ENCODE data around the gene HOXD8.

HOXD8 gene

DNA sequence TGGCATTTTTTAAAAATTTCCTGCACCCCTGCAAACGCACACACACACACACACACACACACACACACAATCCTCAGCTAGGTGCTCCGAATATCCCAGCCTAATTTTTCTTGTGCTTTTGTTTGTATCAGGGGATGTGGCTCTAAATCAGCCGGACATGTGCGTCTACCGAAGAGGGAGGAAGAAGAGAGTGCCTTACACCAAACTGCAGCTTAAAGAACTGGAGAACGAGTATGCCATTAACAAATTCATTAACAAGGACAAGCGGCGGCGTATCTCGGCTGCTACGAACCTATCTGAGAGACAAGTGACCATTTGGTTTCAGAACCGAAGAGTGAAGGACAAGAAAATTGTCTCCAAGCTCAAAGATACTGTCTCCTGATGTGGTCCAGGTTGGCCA, 35.2 kb upstream of the HOXD8 start:
- in situ Hi-C loops (cut with MboI; ENCODE audit: low pct_unique_long_range_greater_than_20kb, low sequenced_read_pairs, unreplicated experiment), result loop anchor here (25.0 kb wide), 2 partner anchors 407 to 1757 kb away; partner anchors contain the start of gene SP9
- DNase-seq (ENCODE audit: low spot score), result no peak
- TF ChIP-seq, protein P1, sequence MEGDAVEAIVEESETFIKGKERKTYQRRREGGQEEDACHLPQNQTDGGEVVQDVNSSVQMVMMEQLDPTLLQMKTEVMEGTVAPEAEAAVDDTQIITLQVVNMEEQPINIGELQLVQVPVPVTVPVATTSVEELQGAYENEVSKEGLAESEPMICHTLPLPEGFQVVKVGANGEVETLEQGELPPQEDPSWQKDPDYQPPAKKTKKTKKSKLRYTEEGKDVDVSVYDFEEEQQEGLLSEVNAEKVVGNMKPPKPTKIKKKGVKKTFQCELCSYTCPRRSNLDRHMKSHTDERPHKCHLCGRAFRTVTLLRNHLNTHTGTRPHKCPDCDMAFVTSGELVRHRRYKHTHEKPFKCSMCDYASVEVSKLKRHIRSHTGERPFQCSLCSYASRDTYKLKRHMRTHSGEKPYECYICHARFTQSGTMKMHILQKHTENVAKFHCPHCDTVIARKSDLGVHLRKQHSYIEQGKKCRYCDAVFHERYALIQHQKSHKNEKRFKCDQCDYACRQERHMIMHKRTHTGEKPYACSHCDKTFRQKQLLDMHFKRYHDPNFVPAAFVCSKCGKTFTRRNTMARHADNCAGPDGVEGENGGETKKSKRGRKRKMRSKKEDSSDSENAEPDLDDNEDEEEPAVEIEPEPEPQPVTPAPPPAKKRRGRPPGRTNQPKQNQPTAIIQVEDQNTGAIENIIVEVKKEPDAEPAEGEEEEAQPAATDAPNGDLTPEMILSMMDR (IDR thresholded peaks at IDR 0.05; ENCODE audit: extremely low read depth, insufficient read depth, missing control alignments), result no peak

DNA sequence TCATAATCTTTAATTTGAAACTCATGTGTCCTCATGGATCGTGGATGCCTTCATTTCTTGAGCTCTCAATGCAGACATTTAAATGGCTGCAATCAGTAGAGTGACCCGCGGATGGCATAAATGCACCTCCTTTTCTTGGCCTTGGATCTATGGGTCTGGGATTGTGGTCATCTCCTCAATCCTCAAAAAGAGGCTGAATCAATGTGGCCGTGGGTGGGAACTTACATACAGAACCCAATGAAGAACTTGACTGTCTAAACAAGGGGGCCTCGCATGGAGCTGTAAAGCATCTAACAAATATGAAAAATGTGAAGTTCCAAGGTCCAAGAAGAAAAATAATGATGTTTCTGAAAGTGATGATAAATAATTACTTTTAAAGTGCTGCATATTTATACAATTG, 34.1 kb upstream of the HOXD8 start:
- DNase-seq (ENCODE audit: low spot score), result no peak
- in situ Hi-C loops (cut with MboI; ENCODE audit: low pct_unique_long_range_greater_than_20kb, low sequenced_read_pairs, unreplicated experiment), result loop anchor here (25.0 kb wide), 2 partner anchors 408 to 1758 kb away; partner anchors contain the start of gene SP9
- TF ChIP-seq, protein P1 (IDR thresholded peaks at IDR 0.05; ENCODE audit: extremely low read depth, insufficient read depth, missing control alignments), result no peak

DNA sequence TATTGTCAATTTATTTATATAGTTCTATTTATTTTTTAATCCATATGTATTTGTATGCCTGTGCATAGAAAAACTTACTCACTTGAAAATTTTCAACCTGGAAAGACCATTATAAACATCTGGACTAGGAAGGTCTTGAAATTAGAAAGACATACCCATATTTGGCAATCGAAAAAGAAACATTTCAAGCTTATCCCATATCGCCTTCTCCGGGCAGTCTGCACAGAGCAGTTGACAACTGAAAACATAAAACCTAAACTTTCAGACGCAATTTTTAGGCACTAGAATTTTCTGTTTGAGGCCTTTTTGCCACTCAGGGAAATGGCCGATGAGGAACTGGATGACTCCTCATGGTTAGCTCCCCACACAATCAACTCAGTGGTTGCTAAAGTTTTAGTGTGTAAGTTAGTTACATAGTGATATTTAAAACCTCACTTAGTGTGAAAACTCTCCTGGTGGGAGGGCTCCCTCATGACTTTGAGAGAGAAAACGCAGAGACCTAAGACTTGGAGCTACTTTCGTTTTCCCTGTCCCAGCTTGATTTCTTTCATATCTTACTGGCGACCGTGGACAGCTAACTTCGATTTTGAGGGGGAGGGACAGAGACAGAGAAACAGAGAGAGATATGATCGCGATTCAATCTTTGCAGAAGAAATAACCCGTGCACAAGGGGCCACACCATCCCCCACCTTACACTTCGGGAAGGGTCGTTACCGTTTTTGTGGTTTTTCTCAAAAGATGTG, 33.1 kb upstream of the HOXD8 start:
- in situ Hi-C loops (cut with MboI; ENCODE audit: low pct_unique_long_range_greater_than_20kb, low sequenced_read_pairs, unreplicated experiment), result loop anchor here (25.0 kb wide), 2 partner anchors 409 to 1759 kb away; partner anchors contain the start of gene SP9
- no peak for DNase-seq (ENCODE audit: low spot score)
- TF ChIP-seq, protein P1 (IDR thresholded peaks at IDR 0.05; ENCODE audit: extremely low read depth, insufficient read depth, missing control alignments), result no peak

DNA sequence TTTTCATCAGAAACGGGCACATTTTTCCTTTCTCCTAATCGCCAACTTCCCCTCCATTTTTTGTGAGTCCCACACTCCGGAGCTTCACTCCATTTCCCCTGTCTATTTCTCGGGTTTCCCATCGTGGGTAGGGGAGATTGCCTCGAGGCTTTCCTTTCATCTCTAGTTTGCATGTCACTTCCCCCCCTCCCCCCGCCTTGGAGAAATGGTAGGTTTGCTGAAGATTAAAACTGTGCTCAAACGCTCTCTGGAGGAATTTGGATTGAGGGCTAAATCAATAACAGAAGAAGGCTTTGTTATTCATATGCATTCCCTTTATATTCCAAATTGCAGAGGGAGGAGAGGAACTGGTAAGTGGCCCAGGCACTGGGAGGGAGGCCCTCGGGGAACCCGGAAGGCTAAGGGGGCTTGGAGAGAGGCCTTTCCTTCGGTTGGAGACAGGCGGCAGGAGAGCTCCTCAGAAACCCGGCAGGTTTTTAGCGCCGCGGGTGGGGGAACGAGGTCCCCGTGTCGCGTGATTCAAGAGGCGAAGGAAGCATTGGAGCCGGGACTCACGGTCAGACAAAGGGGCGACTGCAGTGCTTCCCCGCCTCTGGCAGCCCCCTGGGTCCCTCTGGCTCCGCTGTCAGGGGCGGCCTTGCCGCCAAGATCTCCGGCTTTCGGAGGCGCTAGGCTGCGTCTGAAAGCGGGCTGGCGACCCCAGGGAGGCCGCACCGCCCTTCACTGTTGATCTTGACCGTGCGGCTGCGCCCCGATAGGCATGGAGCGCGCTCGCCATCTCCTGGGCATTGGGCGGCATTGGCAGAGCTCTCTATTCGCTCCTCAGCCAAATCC, 32.3 kb upstream of the HOXD8 start:
- TF ChIP-seq, protein P1 (IDR thresholded peaks at IDR 0.05; ENCODE audit: extremely low read depth, insufficient read depth, missing control alignments), result peak; percentile 93
- peak; percentile 88 for DNase-seq (ENCODE audit: low spot score)
- in situ Hi-C loops (cut with MboI; ENCODE audit: low pct_unique_long_range_greater_than_20kb, low sequenced_read_pairs, unreplicated experiment), result loop anchor here (25.0 kb wide), 2 partner anchors 410 to 1760 kb away; partner anchors contain the start of gene SP9

DNA sequence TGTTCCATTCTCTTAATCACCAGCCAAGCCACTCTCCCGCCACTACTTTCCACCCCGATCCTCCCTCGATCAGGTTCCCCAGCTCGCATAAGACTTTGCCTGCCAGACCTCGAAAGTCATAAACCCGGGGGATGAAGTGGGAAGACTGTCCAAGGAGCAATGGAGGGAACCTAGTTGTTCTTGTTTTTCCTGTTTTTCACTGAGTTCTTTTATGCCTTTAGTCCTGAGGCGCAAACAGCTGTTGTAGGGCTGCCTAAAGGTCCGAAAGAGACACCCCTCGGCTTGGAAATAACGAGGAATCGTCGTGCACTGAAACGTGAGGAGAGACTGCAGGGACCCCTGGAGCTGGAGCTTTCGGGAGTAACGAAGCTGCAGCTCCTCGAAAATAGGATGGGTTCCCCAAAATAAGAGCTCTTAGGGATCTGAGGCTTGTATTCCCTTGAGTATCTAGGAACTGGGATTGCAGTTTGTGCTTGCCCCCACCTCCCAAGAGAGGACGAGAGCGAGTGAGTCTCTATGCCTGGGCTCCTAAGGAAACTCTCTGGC, 31.6 kb upstream of the HOXD8 start:
- in situ Hi-C loops (cut with MboI; ENCODE audit: low pct_unique_long_range_greater_than_20kb, low sequenced_read_pairs, unreplicated experiment), result loop anchor here (25.0 kb wide), 2 partner anchors 411 to 1761 kb away; partner anchors contain the start of gene SP9
- TF ChIP-seq, protein P1 (IDR thresholded peaks at IDR 0.05; ENCODE audit: extremely low read depth, insufficient read depth, missing control alignments), result no peak

More for the DNA sequence above, 31.6 kb upstream of the HOXD8 start:
- DNase-seq (ENCODE audit: low spot score), result no peak
